ENCODE results near the gene TYROBP. TPM values are rescaled to one million over a fixed set of nuclear protein-coding genes. Genes with fewer than 3 reads are reported as not detected.

Gene TYROBP
- total and polyA plus RNA-seq, 4 donors: 26.8 to 89.6 (median 40.7) TPM

DNA sequence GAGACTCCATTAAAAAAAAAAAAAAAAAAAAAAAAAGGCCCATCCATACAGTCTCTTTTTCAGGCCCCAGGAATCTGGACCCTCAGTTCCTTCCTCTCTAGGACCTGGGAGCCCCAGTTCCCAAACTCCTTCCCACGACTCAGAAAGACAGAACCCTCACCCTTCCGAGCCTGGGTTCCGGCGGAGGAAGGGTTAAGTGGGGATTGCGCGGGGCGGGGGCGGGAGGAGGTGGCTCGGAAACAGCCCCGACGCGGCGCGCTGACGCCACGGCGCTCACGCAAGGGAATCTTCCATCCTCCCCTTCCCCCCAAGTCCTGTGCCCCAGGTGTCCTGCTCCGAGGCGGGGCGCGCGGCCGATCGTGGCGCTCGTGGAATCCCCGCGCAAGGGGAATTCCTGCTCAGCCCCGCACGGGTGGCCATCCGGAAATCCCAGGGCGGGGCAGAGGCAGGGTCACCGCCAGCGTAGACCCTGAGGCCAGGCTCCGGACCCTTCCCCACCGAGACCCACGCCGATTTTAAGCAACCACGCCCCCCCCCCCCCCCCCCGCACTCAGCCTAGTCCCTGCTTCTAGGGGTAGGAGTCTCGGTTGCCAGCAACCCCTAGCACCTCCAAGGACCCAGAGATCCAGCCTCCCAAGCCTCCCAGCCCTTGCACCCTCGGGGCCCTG is 8.4 kb downstream of the TYROBP start:
- H3K36me3 ChIP-seq (ENCODE audit: control insufficient read depth in 4 of 4, insufficient read depth in 3 of 4, low read depth in 1 of 4, low read length in 3 of 4): peaks cover 0 to 9% (median 6%) of the 10 kb centered on the region in 4 donors
- DNase-seq (ENCODE audit: low spot score): peak; percentile 60
- H3K27ac ChIP-seq (ENCODE audit: low read depth in 1 of 2, low read length in 2 of 2): peak overlapping the region; percentile 87 to 91
- TF ChIP-seq JUND (IDR thresholded peaks at IDR 0.05) (no peak), EGR1 (IDR thresholded peaks at IDR 0.05; ENCODE audit: low read depth in 2 of 2) (peak; percentile 92 to 98), FOXA2 (IDR thresholded peaks at IDR 0.05) (no peak), GABPA (IDR thresholded peaks at IDR 0.05 in 1 of 2, conservative IDR thresholded peaks at IDR 0.05 in 1 of 2) (peak in 1 of 2 donors; percentile 62), YY1 (IDR thresholded peaks at IDR 0.05) (peak; percentile 61), SP1 (IDR thresholded peaks at IDR 0.05) (peak; percentile 37)
- TF ChIP-seq, protein P1, sequence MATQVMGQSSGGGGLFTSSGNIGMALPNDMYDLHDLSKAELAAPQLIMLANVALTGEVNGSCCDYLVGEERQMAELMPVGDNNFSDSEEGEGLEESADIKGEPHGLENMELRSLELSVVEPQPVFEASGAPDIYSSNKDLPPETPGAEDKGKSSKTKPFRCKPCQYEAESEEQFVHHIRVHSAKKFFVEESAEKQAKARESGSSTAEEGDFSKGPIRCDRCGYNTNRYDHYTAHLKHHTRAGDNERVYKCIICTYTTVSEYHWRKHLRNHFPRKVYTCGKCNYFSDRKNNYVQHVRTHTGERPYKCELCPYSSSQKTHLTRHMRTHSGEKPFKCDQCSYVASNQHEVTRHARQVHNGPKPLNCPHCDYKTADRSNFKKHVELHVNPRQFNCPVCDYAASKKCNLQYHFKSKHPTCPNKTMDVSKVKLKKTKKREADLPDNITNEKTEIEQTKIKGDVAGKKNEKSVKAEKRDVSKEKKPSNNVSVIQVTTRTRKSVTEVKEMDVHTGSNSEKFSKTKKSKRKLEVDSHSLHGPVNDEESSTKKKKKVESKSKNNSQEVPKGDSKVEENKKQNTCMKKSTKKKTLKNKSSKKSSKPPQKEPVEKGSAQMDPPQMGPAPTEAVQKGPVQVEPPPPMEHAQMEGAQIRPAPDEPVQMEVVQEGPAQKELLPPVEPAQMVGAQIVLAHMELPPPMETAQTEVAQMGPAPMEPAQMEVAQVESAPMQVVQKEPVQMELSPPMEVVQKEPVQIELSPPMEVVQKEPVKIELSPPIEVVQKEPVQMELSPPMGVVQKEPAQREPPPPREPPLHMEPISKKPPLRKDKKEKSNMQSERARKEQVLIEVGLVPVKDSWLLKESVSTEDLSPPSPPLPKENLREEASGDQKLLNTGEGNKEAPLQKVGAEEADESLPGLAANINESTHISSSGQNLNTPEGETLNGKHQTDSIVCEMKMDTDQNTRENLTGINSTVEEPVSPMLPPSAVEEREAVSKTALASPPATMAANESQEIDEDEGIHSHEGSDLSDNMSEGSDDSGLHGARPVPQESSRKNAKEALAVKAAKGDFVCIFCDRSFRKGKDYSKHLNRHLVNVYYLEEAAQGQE (IDR thresholded peaks at IDR 0.05): peak; percentile 50
- TF ChIP-seq, protein P2, sequence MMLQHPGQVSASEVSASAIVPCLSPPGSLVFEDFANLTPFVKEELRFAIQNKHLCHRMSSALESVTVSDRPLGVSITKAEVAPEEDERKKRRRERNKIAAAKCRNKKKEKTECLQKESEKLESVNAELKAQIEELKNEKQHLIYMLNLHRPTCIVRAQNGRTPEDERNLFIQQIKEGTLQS (IDR thresholded peaks at IDR 0.05): no peak
- TF ChIP-seq, protein P3, sequence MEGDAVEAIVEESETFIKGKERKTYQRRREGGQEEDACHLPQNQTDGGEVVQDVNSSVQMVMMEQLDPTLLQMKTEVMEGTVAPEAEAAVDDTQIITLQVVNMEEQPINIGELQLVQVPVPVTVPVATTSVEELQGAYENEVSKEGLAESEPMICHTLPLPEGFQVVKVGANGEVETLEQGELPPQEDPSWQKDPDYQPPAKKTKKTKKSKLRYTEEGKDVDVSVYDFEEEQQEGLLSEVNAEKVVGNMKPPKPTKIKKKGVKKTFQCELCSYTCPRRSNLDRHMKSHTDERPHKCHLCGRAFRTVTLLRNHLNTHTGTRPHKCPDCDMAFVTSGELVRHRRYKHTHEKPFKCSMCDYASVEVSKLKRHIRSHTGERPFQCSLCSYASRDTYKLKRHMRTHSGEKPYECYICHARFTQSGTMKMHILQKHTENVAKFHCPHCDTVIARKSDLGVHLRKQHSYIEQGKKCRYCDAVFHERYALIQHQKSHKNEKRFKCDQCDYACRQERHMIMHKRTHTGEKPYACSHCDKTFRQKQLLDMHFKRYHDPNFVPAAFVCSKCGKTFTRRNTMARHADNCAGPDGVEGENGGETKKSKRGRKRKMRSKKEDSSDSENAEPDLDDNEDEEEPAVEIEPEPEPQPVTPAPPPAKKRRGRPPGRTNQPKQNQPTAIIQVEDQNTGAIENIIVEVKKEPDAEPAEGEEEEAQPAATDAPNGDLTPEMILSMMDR (IDR thresholded peaks at IDR 0.05; ENCODE audit: low read depth, low read length, missing input control): no peak
- H3K4me3 ChIP-seq (ENCODE audit: low read depth in 1 of 3, low read length in 3 of 3): peak overlapping the region; percentile 61 to 81 (median 69)
- no peaks in the 10 kb centered on the region for H3K27me3 ChIP-seq (ENCODE audit: control insufficient read depth in 4 of 4, insufficient read depth in 4 of 4, low read length in 3 of 4)
- WGBS: under 1% methylated on average over 43 of the region's 43 CpGs
- peaks cover 0 to 4% (median 2%) of the 10 kb centered on the region in 4 donors for H3K4me1 ChIP-seq (ENCODE audit: control insufficient read depth in 4 of 4, insufficient read depth in 4 of 4, low read length in 3 of 4)
- H3K9me3 ChIP-seq (ENCODE audit: control insufficient read depth in 4 of 4, low read length in 3 of 4): no peaks in the 10 kb centered on the region
- peak overlapping the region; percentile 82 to 87 for H3K9ac ChIP-seq (ENCODE audit: low read depth in 1 of 2, low read length in 2 of 2)

DNA sequence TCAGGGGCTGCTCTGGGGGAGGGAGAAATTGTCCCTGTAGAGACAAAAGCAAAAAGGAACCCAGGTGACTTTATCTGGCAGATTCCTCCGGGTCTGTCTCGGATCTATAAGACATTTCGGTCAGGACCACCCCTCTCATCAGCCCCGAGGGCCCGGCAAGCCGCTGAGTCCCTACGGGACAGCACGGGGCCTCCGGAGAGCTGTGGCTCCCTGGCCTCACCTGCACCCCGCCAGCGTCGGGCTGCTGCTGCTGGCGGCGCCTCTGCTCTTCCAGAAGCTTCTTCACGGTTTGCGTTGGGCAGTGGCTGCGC is 9.6 kb downstream of the TYROBP start:
- Histone ChIP-seq H3K27ac (ENCODE audit: low read depth in 1 of 2, low read length in 2 of 2) (peak overlapping the region; percentile 87 to 91), H3K4me3 (ENCODE audit: low read depth in 1 of 3, low read length in 3 of 3) (peak overlapping the region in 1 of 3 donors; percentile 61), H3K4me1 (ENCODE audit: control insufficient read depth in 4 of 4, insufficient read depth in 4 of 4, low read length in 3 of 4) (peaks cover 0 to 4% (median 2%) of the 10 kb centered on the region in 4 donors), H3K27me3 (ENCODE audit: control insufficient read depth in 4 of 4, insufficient read depth in 4 of 4, low read length in 3 of 4) (no peaks in the 10 kb centered on the region), H3K36me3 (ENCODE audit: control insufficient read depth in 4 of 4, insufficient read depth in 3 of 4, low read depth in 1 of 4, low read length in 3 of 4) (peaks cover 0 to 13% (median 6%) of the 10 kb centered on the region in 4 donors), H3K9me3 (ENCODE audit: control insufficient read depth in 4 of 4, low read length in 3 of 4) (no peaks in the 10 kb centered on the region), H3K9ac (ENCODE audit: low read depth in 1 of 2, low read length in 2 of 2) (peak overlapping the region in 1 of 2 donors; percentile 70)
- DNase-seq (ENCODE audit: low spot score): no peak
- 56% methylated on average over 17 of the region's 17 CpGs for WGBS
- TF ChIP-seq RAD21 (IDR thresholded peaks at IDR 0.05) (no peak), GABPA (IDR thresholded peaks at IDR 0.05 in 1 of 2, conservative IDR thresholded peaks at IDR 0.05 in 1 of 2) (no peak), SP1 (IDR thresholded peaks at IDR 0.05) (no peak), EGR1 (IDR thresholded peaks at IDR 0.05; ENCODE audit: low read depth in 2 of 2) (no peak), HNF4G (IDR thresholded peaks at IDR 0.05) (no peak)
- TF ChIP-seq, protein P1 (IDR thresholded peaks at IDR 0.05): no peak
